ENCODE data around the gene CLTC. TPM values are rescaled to one million over a fixed set of nuclear protein-coding genes. Genes with fewer than 3 reads are reported as not detected.

CLTC gene
- total and polyA plus RNA-seq, 2 of the 8 experiments (the other 6 are each of a cell fraction or from before 2014, with no cell fraction given), result 175 to 283 TPM

DNA sequence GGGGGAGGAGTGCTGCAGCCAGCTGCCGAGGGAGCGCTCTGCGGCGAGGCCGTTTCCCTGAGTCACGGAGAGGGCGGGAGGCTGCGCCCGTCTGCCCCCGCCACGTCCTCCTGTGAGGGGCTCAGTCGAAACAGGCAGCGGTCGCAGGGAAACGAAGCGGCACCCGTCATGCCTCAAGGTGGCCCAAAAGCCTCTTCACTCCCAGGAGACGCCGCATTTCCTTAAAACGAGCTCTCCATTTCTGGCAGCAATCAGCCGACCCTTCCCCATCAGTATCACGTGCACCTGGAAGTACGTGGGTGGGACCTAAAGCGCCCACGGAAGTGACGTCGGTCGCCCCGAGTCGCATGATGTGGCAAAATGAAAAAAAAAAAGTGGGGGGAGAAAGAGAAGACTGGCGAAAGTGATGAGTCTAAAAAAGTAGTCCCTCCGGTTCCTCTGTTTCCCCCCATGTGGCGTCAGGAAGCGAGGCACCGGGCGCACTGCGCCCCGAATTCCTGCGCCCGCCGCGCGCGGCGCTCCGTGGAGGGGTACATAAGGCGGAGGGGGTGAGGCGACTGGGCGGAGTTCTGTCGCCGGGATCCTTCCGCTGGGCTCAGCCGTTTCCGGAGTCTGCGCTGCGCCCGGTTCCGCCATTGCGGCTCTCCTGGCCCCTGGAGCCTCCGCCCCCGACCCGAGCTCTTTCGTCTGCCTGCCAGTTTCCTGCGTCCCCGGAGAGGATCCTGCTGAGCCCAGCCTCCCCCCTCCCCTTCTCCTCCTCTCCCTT is at the start of gene CLTC (continued):
- TF ChIP-seq, protein P1, sequence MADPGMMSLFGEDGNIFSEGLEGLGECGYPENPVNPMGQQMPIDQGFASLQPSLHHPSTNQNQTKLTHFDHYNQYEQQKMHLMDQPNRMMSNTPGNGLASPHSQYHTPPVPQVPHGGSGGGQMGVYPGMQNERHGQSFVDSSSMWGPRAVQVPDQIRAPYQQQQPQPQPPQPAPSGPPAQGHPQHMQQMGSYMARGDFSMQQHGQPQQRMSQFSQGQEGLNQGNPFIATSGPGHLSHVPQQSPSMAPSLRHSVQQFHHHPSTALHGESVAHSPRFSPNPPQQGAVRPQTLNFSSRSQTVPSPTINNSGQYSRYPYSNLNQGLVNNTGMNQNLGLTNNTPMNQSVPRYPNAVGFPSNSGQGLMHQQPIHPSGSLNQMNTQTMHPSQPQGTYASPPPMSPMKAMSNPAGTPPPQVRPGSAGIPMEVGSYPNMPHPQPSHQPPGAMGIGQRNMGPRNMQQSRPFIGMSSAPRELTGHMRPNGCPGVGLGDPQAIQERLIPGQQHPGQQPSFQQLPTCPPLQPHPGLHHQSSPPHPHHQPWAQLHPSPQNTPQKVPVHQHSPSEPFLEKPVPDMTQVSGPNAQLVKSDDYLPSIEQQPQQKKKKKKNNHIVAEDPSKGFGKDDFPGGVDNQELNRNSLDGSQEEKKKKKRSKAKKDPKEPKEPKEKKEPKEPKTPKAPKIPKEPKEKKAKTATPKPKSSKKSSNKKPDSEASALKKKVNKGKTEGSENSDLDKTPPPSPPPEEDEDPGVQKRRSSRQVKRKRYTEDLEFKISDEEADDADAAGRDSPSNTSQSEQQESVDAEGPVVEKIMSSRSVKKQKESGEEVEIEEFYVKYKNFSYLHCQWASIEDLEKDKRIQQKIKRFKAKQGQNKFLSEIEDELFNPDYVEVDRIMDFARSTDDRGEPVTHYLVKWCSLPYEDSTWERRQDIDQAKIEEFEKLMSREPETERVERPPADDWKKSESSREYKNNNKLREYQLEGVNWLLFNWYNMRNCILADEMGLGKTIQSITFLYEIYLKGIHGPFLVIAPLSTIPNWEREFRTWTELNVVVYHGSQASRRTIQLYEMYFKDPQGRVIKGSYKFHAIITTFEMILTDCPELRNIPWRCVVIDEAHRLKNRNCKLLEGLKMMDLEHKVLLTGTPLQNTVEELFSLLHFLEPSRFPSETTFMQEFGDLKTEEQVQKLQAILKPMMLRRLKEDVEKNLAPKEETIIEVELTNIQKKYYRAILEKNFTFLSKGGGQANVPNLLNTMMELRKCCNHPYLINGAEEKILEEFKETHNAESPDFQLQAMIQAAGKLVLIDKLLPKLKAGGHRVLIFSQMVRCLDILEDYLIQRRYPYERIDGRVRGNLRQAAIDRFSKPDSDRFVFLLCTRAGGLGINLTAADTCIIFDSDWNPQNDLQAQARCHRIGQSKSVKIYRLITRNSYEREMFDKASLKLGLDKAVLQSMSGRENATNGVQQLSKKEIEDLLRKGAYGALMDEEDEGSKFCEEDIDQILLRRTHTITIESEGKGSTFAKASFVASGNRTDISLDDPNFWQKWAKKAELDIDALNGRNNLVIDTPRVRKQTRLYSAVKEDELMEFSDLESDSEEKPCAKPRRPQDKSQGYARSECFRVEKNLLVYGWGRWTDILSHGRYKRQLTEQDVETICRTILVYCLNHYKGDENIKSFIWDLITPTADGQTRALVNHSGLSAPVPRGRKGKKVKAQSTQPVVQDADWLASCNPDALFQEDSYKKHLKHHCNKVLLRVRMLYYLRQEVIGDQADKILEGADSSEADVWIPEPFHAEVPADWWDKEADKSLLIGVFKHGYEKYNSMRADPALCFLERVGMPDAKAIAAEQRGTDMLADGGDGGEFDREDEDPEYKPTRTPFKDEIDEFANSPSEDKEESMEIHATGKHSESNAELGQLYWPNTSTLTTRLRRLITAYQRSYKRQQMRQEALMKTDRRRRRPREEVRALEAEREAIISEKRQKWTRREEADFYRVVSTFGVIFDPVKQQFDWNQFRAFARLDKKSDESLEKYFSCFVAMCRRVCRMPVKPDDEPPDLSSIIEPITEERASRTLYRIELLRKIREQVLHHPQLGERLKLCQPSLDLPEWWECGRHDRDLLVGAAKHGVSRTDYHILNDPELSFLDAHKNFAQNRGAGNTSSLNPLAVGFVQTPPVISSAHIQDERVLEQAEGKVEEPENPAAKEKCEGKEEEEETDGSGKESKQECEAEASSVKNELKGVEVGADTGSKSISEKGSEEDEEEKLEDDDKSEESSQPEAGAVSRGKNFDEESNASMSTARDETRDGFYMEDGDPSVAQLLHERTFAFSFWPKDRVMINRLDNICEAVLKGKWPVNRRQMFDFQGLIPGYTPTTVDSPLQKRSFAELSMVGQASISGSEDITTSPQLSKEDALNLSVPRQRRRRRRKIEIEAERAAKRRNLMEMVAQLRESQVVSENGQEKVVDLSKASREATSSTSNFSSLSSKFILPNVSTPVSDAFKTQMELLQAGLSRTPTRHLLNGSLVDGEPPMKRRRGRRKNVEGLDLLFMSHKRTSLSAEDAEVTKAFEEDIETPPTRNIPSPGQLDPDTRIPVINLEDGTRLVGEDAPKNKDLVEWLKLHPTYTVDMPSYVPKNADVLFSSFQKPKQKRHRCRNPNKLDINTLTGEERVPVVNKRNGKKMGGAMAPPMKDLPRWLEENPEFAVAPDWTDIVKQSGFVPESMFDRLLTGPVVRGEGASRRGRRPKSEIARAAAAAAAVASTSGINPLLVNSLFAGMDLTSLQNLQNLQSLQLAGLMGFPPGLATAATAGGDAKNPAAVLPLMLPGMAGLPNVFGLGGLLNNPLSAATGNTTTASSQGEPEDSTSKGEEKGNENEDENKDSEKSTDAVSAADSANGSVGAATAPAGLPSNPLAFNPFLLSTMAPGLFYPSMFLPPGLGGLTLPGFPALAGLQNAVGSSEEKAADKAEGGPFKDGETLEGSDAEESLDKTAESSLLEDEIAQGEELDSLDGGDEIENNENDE (IDR thresholded peaks at IDR 0.05; ENCODE audit: insufficient replicate concordance, low read length), result peak; percentile 46
- TF ChIP-seq RNF2 (IDR thresholded peaks at IDR 0.05; ENCODE audit: borderline replicate concordance, low read depth, low read length, missing control alignments, poor library complexity, severe bottlenecking), result no peak
- no peak for TF ChIP-seq FOSL1 (IDR thresholded peaks at IDR 0.05; ENCODE audit: insufficient read depth, low read depth, low read length)
- TF ChIP-seq SAP30 (IDR thresholded peaks at IDR 0.05; ENCODE audit: insufficient read depth, insufficient replicate concordance, low read length), result peak; percentile 9
- peak; percentile 82 for TF ChIP-seq RBBP5 (IDR thresholded peaks at IDR 0.05; ENCODE audit: borderline replicate concordance, low read depth, low read length)
- TF ChIP-seq SIX5 (IDR thresholded peaks at IDR 0.05; ENCODE audit: low read depth, low read length), result no peak
- TF ChIP-seq EP300 (IDR thresholded peaks at IDR 0.05; ENCODE audit: borderline replicate concordance in 1 of 2, low read depth in 2 of 2, low read length in 2 of 2), result peak; percentile 68 to 93
- no peak for TF ChIP-seq CBX5 (IDR thresholded peaks at IDR 0.05; ENCODE audit: low read depth, low read length)
- TF ChIP-seq NRF1 (IDR thresholded peaks at IDR 0.05; ENCODE audit: low read depth, low read length), result no peak; the same call in 1 of the 2 replicates

Measured in H1 (cell line).